ENCODE data around the gene RAB19. TPM values are rescaled to one million over a fixed set of nuclear protein-coding genes. Genes with fewer than 3 reads are reported as not detected.

The RAB19 gene
- total RNA-seq, 1 experiment from 2014 or later, result 0.92 TPM

DNA sequence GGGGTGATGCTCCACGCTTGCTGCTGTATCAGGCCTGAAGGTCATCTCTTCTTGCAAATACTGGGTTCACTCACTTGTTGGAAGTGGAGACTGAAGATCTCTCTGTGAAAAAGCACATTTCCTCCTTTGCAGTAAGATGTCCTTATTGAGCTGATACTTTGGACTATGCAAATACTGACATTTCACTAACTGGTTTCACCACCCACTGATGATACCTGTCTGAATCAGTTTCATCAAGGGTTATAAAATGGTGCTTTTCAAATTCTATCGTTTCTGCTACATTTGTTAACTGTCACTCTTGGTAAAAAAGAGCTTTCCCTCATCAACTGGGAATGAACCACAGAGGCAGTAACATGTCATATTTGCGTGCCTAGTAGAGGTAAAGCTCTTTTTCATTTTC is 35.5 kb downstream of the RAB19 start:
- Histone ChIP-seq H3K27me3 (ENCODE audit: control insufficient read depth, insufficient read depth, low read length) (no peaks in the 10 kb centered on the region), H3K9me3 (ENCODE audit: control insufficient read depth, insufficient read depth, low read depth, low read length) (no peaks in the 10 kb centered on the region), H3K4me3 (ENCODE audit: low read depth in 2 of 2, low read length in 2 of 2) (no peak overlapping the region), H3K36me3 (ENCODE audit: control insufficient read depth, insufficient read depth, low read length) (no peaks in the 10 kb centered on the region), H3K4me1 (ENCODE audit: control insufficient read depth, insufficient read depth, low read length) (no peaks in the 10 kb centered on the region), H3K27ac (ENCODE audit: low read length) (no peak overlapping the region)
- POLR2A ChIA-PET, result no interaction called here
- TF ChIP-seq TCF7L2 (IDR thresholded peaks at IDR 0.05; ENCODE audit: low read depth, low read length) (no peak), SIN3A (IDR thresholded peaks at IDR 0.05; ENCODE audit: borderline replicate concordance, insufficient read depth, low read depth, low read length) (no peak), POLR2AphosphoS5 (IDR thresholded peaks at IDR 0.05; ENCODE audit: low read depth, low read length) (no peak), CTCF (IDR thresholded peaks at IDR 0.05) (no peak)
- TF ChIP-seq, protein P1, sequence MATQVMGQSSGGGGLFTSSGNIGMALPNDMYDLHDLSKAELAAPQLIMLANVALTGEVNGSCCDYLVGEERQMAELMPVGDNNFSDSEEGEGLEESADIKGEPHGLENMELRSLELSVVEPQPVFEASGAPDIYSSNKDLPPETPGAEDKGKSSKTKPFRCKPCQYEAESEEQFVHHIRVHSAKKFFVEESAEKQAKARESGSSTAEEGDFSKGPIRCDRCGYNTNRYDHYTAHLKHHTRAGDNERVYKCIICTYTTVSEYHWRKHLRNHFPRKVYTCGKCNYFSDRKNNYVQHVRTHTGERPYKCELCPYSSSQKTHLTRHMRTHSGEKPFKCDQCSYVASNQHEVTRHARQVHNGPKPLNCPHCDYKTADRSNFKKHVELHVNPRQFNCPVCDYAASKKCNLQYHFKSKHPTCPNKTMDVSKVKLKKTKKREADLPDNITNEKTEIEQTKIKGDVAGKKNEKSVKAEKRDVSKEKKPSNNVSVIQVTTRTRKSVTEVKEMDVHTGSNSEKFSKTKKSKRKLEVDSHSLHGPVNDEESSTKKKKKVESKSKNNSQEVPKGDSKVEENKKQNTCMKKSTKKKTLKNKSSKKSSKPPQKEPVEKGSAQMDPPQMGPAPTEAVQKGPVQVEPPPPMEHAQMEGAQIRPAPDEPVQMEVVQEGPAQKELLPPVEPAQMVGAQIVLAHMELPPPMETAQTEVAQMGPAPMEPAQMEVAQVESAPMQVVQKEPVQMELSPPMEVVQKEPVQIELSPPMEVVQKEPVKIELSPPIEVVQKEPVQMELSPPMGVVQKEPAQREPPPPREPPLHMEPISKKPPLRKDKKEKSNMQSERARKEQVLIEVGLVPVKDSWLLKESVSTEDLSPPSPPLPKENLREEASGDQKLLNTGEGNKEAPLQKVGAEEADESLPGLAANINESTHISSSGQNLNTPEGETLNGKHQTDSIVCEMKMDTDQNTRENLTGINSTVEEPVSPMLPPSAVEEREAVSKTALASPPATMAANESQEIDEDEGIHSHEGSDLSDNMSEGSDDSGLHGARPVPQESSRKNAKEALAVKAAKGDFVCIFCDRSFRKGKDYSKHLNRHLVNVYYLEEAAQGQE (IDR thresholded peaks at IDR 0.05; ENCODE audit: insufficient read depth in 1 of 2, low read depth in 2 of 2, low read length in 1 of 2), result no peak
- BruUV-seq (replicated peaks), result TSS peak; percentile 83
- DNase-seq (ENCODE audit: low read depth, low spot score) (no peak), ATAC-seq (no peak)
- CTCF ChIA-PET, result interaction anchor here (0.7 kb wide), 1 partner anchor 65 kb away, joined by 13 read pairs; no protein-coding TSS in a partner anchor
- intact Hi-C loops (cut with micrococcal nuclease; ENCODE audit: unreplicated experiment) (no loop called here), in situ Hi-C loops (cut with HindIII; ENCODE audit: low pct_unique_long_range_greater_than_20kb, low sequenced_read_pairs) (no loop called here)

DNA sequence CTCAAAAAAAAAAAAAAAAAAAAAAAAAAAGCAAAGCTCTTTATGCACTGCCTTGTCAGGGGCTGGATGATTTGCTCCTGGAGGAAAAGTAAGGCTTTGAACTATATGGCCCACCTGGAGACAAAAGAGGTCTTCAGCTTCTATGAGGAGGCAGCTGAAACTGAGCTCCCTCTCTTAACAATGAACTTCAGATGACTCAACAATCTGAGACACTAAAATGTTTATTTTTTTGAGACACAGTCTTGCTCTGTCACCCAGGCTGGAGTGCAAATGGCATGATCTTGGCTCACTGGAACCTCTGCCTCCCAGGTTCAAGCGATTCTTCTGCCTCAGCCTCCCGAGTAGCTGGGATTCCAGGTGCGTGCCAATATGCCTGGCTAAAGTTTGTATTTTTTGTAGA is 36.7 kb downstream of the RAB19 start:
- intact Hi-C loops (cut with micrococcal nuclease; ENCODE audit: unreplicated experiment) (no loop called here), in situ Hi-C loops (cut with HindIII; ENCODE audit: low pct_unique_long_range_greater_than_20kb, low sequenced_read_pairs) (no loop called here)
- Histone ChIP-seq H3K4me1 (ENCODE audit: control insufficient read depth, insufficient read depth, low read length) (no peaks in the 10 kb centered on the region), H3K27me3 (ENCODE audit: control insufficient read depth, insufficient read depth, low read length) (no peaks in the 10 kb centered on the region), H3K36me3 (ENCODE audit: control insufficient read depth, insufficient read depth, low read length) (no peaks in the 10 kb centered on the region), H3K4me3 (ENCODE audit: low read depth in 2 of 2, low read length in 2 of 2) (no peak overlapping the region), H3K9me3 (ENCODE audit: control insufficient read depth, insufficient read depth, low read depth, low read length) (no peaks in the 10 kb centered on the region), H3K27ac (ENCODE audit: low read length) (no peak overlapping the region)
- TF ChIP-seq SIN3A (IDR thresholded peaks at IDR 0.05; ENCODE audit: borderline replicate concordance, insufficient read depth, low read depth, low read length) (no peak), POLR2AphosphoS5 (IDR thresholded peaks at IDR 0.05; ENCODE audit: low read depth, low read length) (no peak), CTCF (IDR thresholded peaks at IDR 0.05) (no peak), TCF7L2 (IDR thresholded peaks at IDR 0.05; ENCODE audit: low read depth, low read length) (no peak)
- TF ChIP-seq, protein P1 (IDR thresholded peaks at IDR 0.05; ENCODE audit: insufficient read depth in 1 of 2, low read depth in 2 of 2, low read length in 1 of 2), result no peak
- ATAC-seq (no peak), DNase-seq (ENCODE audit: low read depth, low spot score) (no peak)
- CTCF ChIA-PET, result interaction anchor here (0.6 kb wide), 1 partner anchor 52 kb away, joined by 6 read pairs; no protein-coding TSS in a partner anchor
- no TSS peak for BruUV-seq (replicated peaks)
- POLR2A ChIA-PET, result interaction anchor here (0.6 kb wide), 1 partner anchor 26 kb away, joined by 5 read pairs; no protein-coding TSS in a partner anchor
